Islet of Langerhans (tissue), 1 donor: Measurements from ENCODE around the gene TBC1D2B.
"Not testable (repeated sequence)": the region's sequence is repeated elsewhere in the genome, so short reads cannot be mapped to it uniquely, and the experiment has no call there.

Experiments used
- FAIRE-seq: peaks from one replicate; lab custom pipeline; 2011; peaks lifted over from hg19 to GRCh38; lab: Jason Lieb, UNC

The TBC1D2B gene

GRCh38 chr15:77973273-77974097, 104.0 kb downstream of the TBC1D2B start:
- not testable (repeated sequence) for FAIRE-seq

- not testable (repeated sequence) for FAIRE-seq
Observed at GRCh38 chr15:77972706-77973105, 104.8 kb downstream of the TBC1D2B start.

- not testable (repeated sequence) for FAIRE-seq
Observed at GRCh38 chr15:77971875-77972274, 105.6 kb downstream of the TBC1D2B start.

GRCh38 chr15:77970813-77971360, 106.6 kb downstream of the TBC1D2B start:
- not testable (repeated sequence) for FAIRE-seq

- no peak for FAIRE-seq
Observed at GRCh38 chr15:77969055-77969454, 108.5 kb downstream of the TBC1D2B start.

GRCh38 chr15:77967798-77968197, 109.7 kb downstream of the TBC1D2B start:
- FAIRE-seq: no peak

- not testable (repeated sequence) for FAIRE-seq
Observed at GRCh38 chr15:77967235-77967615, 110.3 kb downstream of the TBC1D2B start.

GRCh38 chr15:77966540-77967234, 110.8 kb downstream of the TBC1D2B start:
- FAIRE-seq: peak; percentile 86

- no peak for FAIRE-seq
Observed at GRCh38 chr15:77964193-77964592, 113.3 kb downstream of the TBC1D2B start.

- FAIRE-seq: no peak
Observed at GRCh38 chr15:77959432-77959879, 118.1 kb downstream of the TBC1D2B start.

GRCh38 chr15:77958716-77959431, 118.6 kb downstream of the TBC1D2B start:
- not testable (repeated sequence) for FAIRE-seq

- FAIRE-seq: not testable (repeated sequence)
Observed at GRCh38 chr15:77958021-77958420, 119.5 kb downstream of the TBC1D2B start.

GRCh38 chr15:77953926-77954325, 123.6 kb downstream of the TBC1D2B start:
- not testable (repeated sequence) for FAIRE-seq

GRCh38 chr15:77952928-77953446, 124.5 kb downstream of the TBC1D2B start:
- FAIRE-seq: not testable (repeated sequence)

- FAIRE-seq: not testable (repeated sequence)
Observed at GRCh38 chr15:77951105-77951786, 126.3 kb downstream of the TBC1D2B start.

- not testable (repeated sequence) for FAIRE-seq
Observed at GRCh38 chr15:77950470-77950869, 127.0 kb downstream of the TBC1D2B start.

GRCh38 chr15:77945566-77945965, 131.9 kb downstream of the TBC1D2B start:
- FAIRE-seq: no peak
